ENCODE data around the gene CD81.

The CD81 gene

GRCh38 chr11:2402890-2403645 lies 26.0 kb downstream of the CD81 start:
- DNase-seq (ENCODE audit: low read depth, low spot score), result no peak

GRCh38 chr11:2404735-2405196 lies 27.7 kb downstream of the CD81 start:
- no peak for DNase-seq (ENCODE audit: low read depth, low spot score)

GRCh38 chr11:2406451-2406850 lies 29.3 kb downstream of the CD81 start:
- no peak for DNase-seq (ENCODE audit: low read depth, low spot score)

- no peak for DNase-seq (ENCODE audit: low read depth, low spot score)
Observed at GRCh38 chr11:2406878-2407410, 29.8 kb downstream of the CD81 start.

- no peak for DNase-seq (ENCODE audit: low read depth, low spot score)
Observed at GRCh38 chr11:2408671-2409070, 31.6 kb downstream of the CD81 start.

- no peak for DNase-seq (ENCODE audit: low read depth, low spot score)
Observed at GRCh38 chr11:2409126-2409525, 32.0 kb downstream of the CD81 start.

- no peak for DNase-seq (ENCODE audit: low read depth, low spot score)
Observed at GRCh38 chr11:2409611-2410468, 32.7 kb downstream of the CD81 start.

- no peak for DNase-seq (ENCODE audit: low read depth, low spot score)
Observed at GRCh38 chr11:2410616-2411015, 33.5 kb downstream of the CD81 start.

GRCh38 chr11:2411446-2412305 lies 34.6 kb downstream of the CD81 start:
- DNase-seq (ENCODE audit: low read depth, low spot score), result no peak

GRCh38 chr11:2412323-2412722 lies 35.2 kb downstream of the CD81 start:
- no peak for DNase-seq (ENCODE audit: low read depth, low spot score)

GRCh38 chr11:2413742-2414579 lies 36.9 kb downstream of the CD81 start:
- no peak for DNase-seq (ENCODE audit: low read depth, low spot score)

- no peak for DNase-seq (ENCODE audit: low read depth, low spot score)
Observed at GRCh38 chr11:2414616-2415015, 37.5 kb downstream of the CD81 start.

GRCh38 chr11:2415171-2415570 lies 38.1 kb downstream of the CD81 start:
- DNase-seq (ENCODE audit: low read depth, low spot score), result no peak

GRCh38 chr11:2415601-2416380 lies 38.7 kb downstream of the CD81 start:
- DNase-seq (ENCODE audit: low read depth, low spot score), result no peak

- DNase-seq (ENCODE audit: low read depth, low spot score), result no peak
Observed at GRCh38 chr11:2416765-2417164, 39.7 kb downstream of the CD81 start.

GRCh38 chr11:2417856-2418692 lies 41.0 kb downstream of the CD81 start:
- no peak for DNase-seq (ENCODE audit: low read depth, low spot score)

GRCh38 chr11:2418693-2419360 lies 41.7 kb downstream of the CD81 start:
- DNase-seq (ENCODE audit: low read depth, low spot score), result no peak

Data from smooth muscle cell of the brain vasculature (primary cell).